Measurements from ENCODE around the gene POLR3F. TPM values are rescaled to one million over a fixed set of nuclear protein-coding genes. Genes with fewer than 3 reads are reported as not detected.

POLR3F gene
- polyA plus RNA-seq, 3 donors: 17.3 to 20.6 (median 19.7) TPM

DNA sequence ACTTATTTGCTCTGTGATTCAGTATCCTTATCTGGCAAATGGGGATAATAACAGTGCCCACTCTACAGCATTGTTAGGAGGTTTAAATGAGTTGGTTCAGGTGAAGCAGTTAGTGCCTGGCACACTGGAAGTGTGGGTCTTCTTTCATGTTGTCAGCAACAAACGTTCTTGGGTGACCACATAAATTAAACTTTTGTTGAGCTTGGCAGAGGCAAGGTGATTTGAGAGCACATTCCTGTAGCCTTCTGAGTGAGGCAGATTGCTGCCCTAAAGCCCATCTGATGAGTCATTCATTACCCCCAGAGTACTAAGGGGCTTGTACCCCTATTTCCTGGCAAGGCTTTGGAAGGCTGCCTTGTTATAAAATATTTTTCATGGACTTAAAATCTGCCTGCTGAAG, 66.3 kb downstream of the POLR3F start:
- no peak for DNase-seq (ENCODE audit: extremely low read depth in 1 of 11, low read depth in 9 of 11, low spot score in 4 of 11)

- DNase-seq (ENCODE audit: extremely low read depth in 1 of 11, low read depth in 9 of 11, low spot score in 4 of 11): no peak
Observed at GRCh38 chr20:18533978-18534644, 66.9 kb downstream of the POLR3F start.

Other genes starting within 250 kb of the POLR3F start
- gene ZNF133, start 178.9 kb upstream of the POLR3F start, polyA plus RNA-seq (ENCODE audit: insufficient read length in 3 of 3): 10 to 100 TPM; 27.2 to 37.7 (median 27.3) TPM
- 10 to 100 TPM in 1 of 3 donors, 1 to 10 TPM in 2; 7.2 to 10.3 (median 7.3) TPM for gene DZANK1, start 360 bp upstream of the POLR3F start, polyA plus RNA-seq (ENCODE audit: insufficient read length in 3 of 3)
- 10 to 100 TPM; 27.1 to 34.9 (median 31.2) TPM for gene RBBP9, start 29.8 kb downstream of the POLR3F start, polyA plus RNA-seq (ENCODE audit: insufficient read length in 3 of 3)
- 10 to 100 TPM; 61.8 to 66.9 (median 66.1) TPM for gene SEC23B, start 40.5 kb downstream of the POLR3F start, polyA plus RNA-seq (ENCODE audit: insufficient read length in 3 of 3)
- gene SMIM26, start 100.0 kb downstream of the POLR3F start, polyA plus RNA-seq (ENCODE audit: insufficient read length in 3 of 3): 10 to 100 TPM; 78.5 to 86.7 (median 80.4) TPM
- gene DTD1, start 120.7 kb downstream of the POLR3F start, polyA plus RNA-seq (ENCODE audit: insufficient read length in 3 of 3): 10 to 100 TPM; 29.8 to 35.8 (median 34.4) TPM